Muscle layer of colon (tissue), 2 donors: ENCODE measurements around the gene ROBO3.

Experiments used
- H3K27ac ChIP-seq: one replicate; pipeline ENCODE4 v1.7.0; 2013; ENCODE audit warnings: low read depth, mild to moderate bottlenecking, low read length, moderate library complexity
- H3K27me3 ChIP-seq, 2 donors: one replicate each; pipeline ENCODE4 v1.7.0; 2013; ENCODE audit warnings: low read length in 2 of 2, mild to moderate bottlenecking in 2 of 2; ENCODE audit not compliant: insufficient read depth in 2 of 2, control insufficient read depth in 1 of 2
- H3K36me3 ChIP-seq: one replicate; pipeline ENCODE4 v1.7.0; 2013; ENCODE audit warnings: mild to moderate bottlenecking, low read length; ENCODE audit not compliant: insufficient read depth
- H3K4me1 ChIP-seq: one replicate; pipeline ENCODE4 v1.7.0; 2013; ENCODE audit warnings: mild to moderate bottlenecking, low read length; ENCODE audit not compliant: insufficient read depth
- H3K4me3 ChIP-seq, 2 donors: one replicate each; pipeline ENCODE4 v1.7.0; 2013; ENCODE audit warnings: low read length in 2 of 2, low read depth in 1 of 2, mild to moderate bottlenecking in 1 of 2, moderate library complexity in 1 of 2
- H3K9ac ChIP-seq: one replicate; pipeline ENCODE4 v1.7.0; 2013; ENCODE audit warnings: low read length
- H3K9me3 ChIP-seq: one replicate; pipeline ENCODE4 v1.7.0; 2013; ENCODE audit warnings: mild to moderate bottlenecking, low read length
- donor health status: abdominal sarcoma.
- donor health status: Adenocarcinoma of cecum.

The ROBO3 gene

DNA sequence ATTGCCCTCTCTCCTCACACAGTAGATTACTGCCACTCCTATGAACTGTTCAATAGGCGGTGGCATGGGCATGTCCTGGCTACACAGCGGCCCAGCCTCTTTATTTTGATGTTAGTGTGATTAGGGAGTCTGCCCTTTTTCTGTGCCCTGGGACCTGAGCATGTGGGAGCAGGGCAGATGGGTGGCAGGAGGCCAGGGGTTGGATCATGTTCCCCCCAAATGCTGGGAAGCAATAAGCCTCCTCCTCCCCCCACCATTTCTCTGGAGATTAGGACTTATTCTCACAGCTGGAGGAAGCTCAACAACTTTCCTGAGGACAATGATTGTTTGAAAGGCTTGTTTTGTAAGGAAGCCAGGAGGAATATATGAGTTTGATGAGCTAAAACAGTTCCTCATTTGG lies 54.7 kb downstream of the ROBO3 start:
- Histone ChIP-seq H3K27ac (no peak overlapping the region), H3K36me3 (no peaks in the 10 kb centered on the region), H3K9me3 (no peaks in the 10 kb centered on the region), H3K9ac (no peak overlapping the region), H3K27me3 (no peaks in the 10 kb centered on the region), H3K4me3 (no peak overlapping the region), H3K4me1 (no peaks in the 10 kb centered on the region)

DNA sequence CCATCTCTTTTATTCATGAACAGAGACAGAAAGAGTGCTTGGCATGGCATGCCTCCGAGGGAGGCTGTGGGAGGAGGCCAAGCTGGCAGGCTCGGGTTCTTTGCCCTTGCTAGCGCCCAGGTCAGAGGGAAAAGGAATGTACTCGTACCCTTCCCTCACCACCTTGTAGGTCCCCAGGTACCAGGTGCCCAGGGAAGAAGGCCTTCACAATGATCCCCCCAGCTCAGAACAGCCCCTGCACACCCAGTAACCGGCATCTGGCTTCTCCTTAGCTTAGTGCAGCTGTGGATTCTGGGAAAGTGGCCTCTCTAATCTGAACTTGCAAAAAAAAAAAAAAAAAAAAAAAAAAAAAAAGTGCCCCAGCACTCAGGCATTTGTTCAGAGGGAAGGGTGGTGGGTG lies 55.1 kb downstream of the ROBO3 start:
- Histone ChIP-seq H3K4me1 (no peaks in the 10 kb centered on the region), H3K27me3 (no peaks in the 10 kb centered on the region), H3K36me3 (no peaks in the 10 kb centered on the region), H3K9ac (no peak overlapping the region), H3K4me3 (peak overlapping the region; percentile 36 to 52), H3K9me3 (no peaks in the 10 kb centered on the region), H3K27ac (no peak overlapping the region)

DNA sequence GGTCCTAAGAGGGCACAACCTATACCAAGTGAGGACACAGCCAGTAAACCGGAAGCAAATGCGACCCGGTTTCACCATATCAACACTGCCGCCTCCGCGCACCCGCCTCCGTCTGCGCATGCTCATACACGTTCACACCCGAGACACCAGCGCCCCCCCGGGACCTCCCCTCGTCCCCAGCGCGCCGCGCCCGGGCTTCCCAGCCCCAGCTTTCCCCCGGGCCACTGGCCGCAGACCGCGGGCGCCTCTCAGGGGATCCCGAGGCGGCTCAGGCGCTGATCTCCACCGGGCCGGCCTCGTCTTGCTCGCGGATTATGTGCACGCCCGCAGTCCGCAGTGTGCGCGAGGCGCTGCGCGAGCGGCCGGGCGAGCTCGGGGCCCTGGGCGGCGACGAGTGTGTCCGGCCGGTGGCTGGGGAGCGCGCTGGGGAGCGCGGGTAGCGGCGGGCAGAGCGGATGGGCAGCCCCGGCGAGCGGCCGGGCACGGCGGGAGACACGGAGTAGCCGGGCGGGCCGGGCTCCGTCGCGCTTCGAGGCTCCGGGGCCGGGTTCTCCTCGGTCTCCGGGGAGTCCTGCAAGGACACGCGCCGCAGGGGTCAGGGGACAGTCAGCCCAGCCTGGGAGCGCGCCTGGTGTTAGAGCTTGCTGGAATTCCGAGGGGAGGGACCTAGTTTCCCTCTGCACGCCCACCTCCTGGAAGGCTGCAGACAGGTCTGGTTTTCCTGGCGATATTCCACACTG lies 55.8 kb downstream of the ROBO3 start:
- no peak overlapping the region for H3K27ac ChIP-seq
- H3K36me3 ChIP-seq: no peaks in the 10 kb centered on the region
- H3K27me3 ChIP-seq: no peaks in the 10 kb centered on the region
- H3K4me1 ChIP-seq: no peaks in the 10 kb centered on the region
- H3K4me3 ChIP-seq: peak overlapping the region; percentile 36 to 52
- no peak overlapping the region for H3K9ac ChIP-seq
- H3K9me3 ChIP-seq: no peaks in the 10 kb centered on the region

DNA sequence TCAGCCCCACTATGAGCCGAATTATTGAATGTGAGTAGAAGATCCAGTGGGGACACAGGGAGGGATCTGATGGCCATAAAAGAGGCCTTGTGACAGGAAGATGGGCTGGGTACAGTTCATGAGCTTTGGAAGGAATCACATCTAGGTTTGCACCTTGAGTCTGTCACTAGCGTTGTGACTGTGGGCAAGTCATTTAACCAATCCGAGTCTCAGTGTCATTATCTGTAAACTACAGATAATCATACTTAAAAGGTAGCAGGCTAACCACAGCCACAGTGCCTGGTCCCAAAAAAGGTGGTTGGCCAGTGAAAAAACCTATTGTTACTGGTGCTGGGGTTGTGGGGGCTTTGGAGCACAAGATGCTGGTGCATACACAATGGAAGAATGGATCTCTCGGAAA lies 57.6 kb downstream of the ROBO3 start:
- Histone ChIP-seq H3K9me3 (no peaks in the 10 kb centered on the region), H3K36me3 (no peaks in the 10 kb centered on the region), H3K4me1 (no peaks in the 10 kb centered on the region), H3K9ac (no peak overlapping the region), H3K4me3 (no peak overlapping the region), H3K27ac (no peak overlapping the region), H3K27me3 (no peaks in the 10 kb centered on the region)

DNA sequence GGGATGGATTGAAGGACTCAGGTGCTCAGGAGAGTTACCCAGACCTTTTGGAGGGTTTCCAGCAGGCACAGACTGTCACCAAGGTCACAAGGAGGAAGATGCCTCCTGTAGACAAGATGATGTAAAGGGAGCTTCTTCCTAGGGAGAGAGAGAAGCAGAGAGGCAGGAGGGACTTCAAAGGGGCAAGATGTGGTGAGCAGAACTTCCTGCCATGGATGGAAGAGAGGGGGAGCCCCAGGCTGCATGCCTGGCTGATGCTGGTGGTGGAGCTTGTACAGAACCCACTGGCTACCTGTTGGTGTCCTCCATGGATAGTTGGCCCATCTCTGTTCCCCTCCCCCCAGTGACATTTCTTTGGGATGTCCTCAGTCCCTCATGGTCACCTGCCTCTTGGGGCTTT lies 58.1 kb downstream of the ROBO3 start:
- no peaks in the 10 kb centered on the region for H3K27me3 ChIP-seq

DNA sequence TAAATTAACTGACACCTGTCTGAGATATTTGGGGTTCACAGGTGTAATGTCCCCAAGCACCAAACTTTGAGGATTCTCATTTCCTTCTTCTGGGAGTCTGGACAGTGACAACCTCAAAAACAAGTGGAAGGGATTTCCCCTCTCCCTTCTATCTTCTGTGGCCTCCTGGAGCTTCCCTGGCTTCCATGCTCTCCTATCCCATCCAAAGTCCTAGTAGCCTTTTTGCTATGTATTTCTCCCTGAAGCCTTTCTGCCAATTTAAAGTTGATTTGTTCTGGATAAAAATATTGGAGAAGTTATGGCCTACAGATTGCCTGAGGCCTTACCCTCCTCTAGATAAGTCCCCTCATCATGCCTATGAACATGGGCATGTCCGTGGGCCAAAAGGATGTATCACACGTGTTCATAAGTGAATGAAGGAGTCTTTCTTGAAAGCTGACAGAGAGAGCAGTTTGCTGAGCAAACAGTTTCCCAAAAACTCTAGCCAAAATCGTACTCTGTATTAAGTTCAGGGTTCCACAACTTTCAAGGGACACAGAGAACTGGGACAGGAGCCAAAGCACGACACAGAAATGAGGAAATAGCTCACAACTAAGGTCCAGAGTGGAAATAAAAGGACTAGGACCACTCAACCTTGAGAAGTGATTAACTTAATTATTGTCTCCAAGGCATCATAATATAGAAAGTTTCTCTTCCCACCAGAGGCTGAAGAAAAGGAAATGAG lies 63.9 kb downstream of the ROBO3 start:
- Histone ChIP-seq H3K9ac (no peak overlapping the region), H3K27me3 (no peaks in the 10 kb centered on the region), H3K4me3 (no peak overlapping the region), H3K9me3 (no peaks in the 10 kb centered on the region), H3K27ac (no peak overlapping the region), H3K4me1 (no peaks in the 10 kb centered on the region), H3K36me3 (no peaks in the 10 kb centered on the region)

More for the DNA sequence above, 58.1 kb downstream of the ROBO3 start:
- Histone ChIP-seq H3K36me3 (no peaks in the 10 kb centered on the region), H3K27ac (no peak overlapping the region), H3K9ac (no peak overlapping the region), H3K4me1 (no peaks in the 10 kb centered on the region), H3K9me3 (no peaks in the 10 kb centered on the region), H3K4me3 (no peak overlapping the region)

DNA sequence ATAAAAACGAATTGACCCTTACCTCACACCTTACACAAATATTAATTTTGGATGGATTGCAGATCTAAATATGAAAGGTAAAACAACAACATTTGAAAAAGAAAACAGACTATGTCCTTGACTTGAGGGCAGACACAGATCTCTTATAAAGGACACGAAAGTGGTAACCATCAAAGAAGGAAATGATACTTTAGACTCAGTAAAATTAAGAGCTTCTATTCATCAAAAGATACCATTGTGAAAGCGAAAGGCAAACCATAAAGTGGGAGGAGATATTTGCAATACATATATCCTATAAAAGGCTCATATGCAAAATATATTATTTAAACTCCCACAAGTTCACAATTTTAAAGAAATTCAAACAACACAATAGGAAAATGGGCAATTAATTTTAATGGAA lies 65.6 kb downstream of the ROBO3 start:
- Histone ChIP-seq H3K9me3 (no peaks in the 10 kb centered on the region), H3K36me3 (no peaks in the 10 kb centered on the region), H3K27me3 (no peaks in the 10 kb centered on the region), H3K9ac (no peak overlapping the region), H3K27ac (no peak overlapping the region), H3K4me3 (no peak overlapping the region), H3K4me1 (no peaks in the 10 kb centered on the region)
